ENCODE data around the gene DOHH.

GRCh38 chr19:3545669-3546034 lies 45.2 kb upstream of the DOHH start:
- TF ChIP-seq, protein P1, sequence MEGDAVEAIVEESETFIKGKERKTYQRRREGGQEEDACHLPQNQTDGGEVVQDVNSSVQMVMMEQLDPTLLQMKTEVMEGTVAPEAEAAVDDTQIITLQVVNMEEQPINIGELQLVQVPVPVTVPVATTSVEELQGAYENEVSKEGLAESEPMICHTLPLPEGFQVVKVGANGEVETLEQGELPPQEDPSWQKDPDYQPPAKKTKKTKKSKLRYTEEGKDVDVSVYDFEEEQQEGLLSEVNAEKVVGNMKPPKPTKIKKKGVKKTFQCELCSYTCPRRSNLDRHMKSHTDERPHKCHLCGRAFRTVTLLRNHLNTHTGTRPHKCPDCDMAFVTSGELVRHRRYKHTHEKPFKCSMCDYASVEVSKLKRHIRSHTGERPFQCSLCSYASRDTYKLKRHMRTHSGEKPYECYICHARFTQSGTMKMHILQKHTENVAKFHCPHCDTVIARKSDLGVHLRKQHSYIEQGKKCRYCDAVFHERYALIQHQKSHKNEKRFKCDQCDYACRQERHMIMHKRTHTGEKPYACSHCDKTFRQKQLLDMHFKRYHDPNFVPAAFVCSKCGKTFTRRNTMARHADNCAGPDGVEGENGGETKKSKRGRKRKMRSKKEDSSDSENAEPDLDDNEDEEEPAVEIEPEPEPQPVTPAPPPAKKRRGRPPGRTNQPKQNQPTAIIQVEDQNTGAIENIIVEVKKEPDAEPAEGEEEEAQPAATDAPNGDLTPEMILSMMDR (IDR thresholded peaks at IDR 0.05 in 8 of 11, conservative IDR thresholded peaks at IDR 0.05 in 3 of 11), result no peak
- TF ChIP-seq POLR2AphosphoS5 (IDR thresholded peaks at IDR 0.05) (no peak), POLR2A (IDR thresholded peaks at IDR 0.05) (no peak)
